Measurements from ENCODE around the gene TXNRD2.

TXNRD2 gene

GRCh38 chr22:19862619-19863246 lies 78.9 kb downstream of the TXNRD2 start:
- H3K9ac ChIP-seq (ENCODE audit: low read length) = no peak overlapping the region
- no peak for TF ChIP-seq CTCF (IDR thresholded peaks at IDR 0.05; ENCODE audit: low read depth, low read length)
- no peak for TF ChIP-seq EZH2phosphoT487 (IDR thresholded peaks at IDR 0.05; ENCODE audit: low read depth)
- no peak overlapping the region for H3K4me2 ChIP-seq (ENCODE audit: low read length)
- H3K4me3 ChIP-seq (ENCODE audit: low read length) = no peak overlapping the region
- peaks cover 2% of the 10 kb centered on the region; the same call in 1 of the 2 replicates for H3K4me1 ChIP-seq (ENCODE audit: low read length)
- H2AFZ ChIP-seq (ENCODE audit: low read depth, low read length) = no peak overlapping the region
- no peak overlapping the region for H3K27ac ChIP-seq (ENCODE audit: low read length)
- peaks cover under 1% of the 10 kb centered on the region for H3K36me3 ChIP-seq (replicated peaks; ENCODE audit: low read depth, low read length)
- no peaks in the 10 kb centered on the region for H4K20me1 ChIP-seq (ENCODE audit: insufficient read depth, low read length)
- 0 out of 2 replicates have a peak, but pooled peaks cover 2% of the 10 kb centered on the region for H3K79me2 ChIP-seq (ENCODE audit: low read length)
- no peaks in the 10 kb centered on the region for H3K9me3 ChIP-seq (ENCODE audit: insufficient read depth, low read length)
- H3K27me3 ChIP-seq (ENCODE audit: low read depth, low read length) = no peaks in the 10 kb centered on the region

DNA sequence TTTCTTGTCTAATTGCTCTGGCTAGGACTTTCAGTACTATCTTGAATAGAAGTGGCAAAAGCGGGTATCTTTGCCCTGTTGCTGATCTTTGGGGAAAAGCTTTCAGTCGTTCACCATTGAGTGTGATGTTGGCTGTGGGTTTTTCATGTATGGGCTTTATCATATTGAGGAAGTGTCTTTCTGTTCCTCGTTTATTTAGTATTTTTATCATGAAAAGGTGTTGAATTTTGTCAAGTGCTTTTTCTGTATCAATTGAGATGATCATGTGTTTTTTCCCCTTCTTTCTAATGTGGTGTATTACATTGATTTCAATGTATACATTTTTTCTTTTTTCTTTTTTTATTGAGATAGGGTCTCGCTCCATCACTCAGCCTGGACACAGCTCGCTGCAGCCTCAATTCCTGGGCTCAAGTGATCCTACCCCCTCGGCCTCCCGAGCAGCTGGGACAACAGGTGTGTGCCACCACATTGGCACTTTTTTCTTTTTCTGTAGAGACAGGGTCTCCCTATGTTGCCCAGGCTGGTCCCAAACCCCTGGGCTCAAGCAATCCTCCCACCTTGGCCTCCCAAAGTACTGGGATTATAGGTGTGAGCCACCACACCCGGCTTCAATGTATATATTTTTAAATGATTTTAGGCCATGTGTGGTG lies 81.6 kb downstream of the TXNRD2 start:
- Histone ChIP-seq H3K9ac (ENCODE audit: low read length) (no peak overlapping the region), H3K79me2 (ENCODE audit: low read length) (peaks cover 23% of the 10 kb centered on the region), H3K9me3 (ENCODE audit: insufficient read depth, low read length) (no peaks in the 10 kb centered on the region), H3K27me3 (ENCODE audit: low read depth, low read length) (no peaks in the 10 kb centered on the region), H3K4me3 (ENCODE audit: low read length) (no peak overlapping the region), H3K36me3 (replicated peaks; ENCODE audit: low read depth, low read length) (peaks cover 10% of the 10 kb centered on the region), H3K4me2 (ENCODE audit: low read length) (no peak overlapping the region), H4K20me1 (ENCODE audit: insufficient read depth, low read length) (no peaks in the 10 kb centered on the region), H3K4me1 (ENCODE audit: low read length) (peaks cover 10% of the 10 kb centered on the region), H3K27ac (ENCODE audit: low read length) (no peak overlapping the region), H2AFZ (ENCODE audit: low read depth, low read length) (no peak overlapping the region)
- TF ChIP-seq EZH2phosphoT487 (IDR thresholded peaks at IDR 0.05; ENCODE audit: low read depth) (no peak), CTCF (IDR thresholded peaks at IDR 0.05; ENCODE audit: low read depth, low read length) (no peak)

GRCh38 chr22:19857382-19857781 lies 84.2 kb downstream of the TXNRD2 start:
- Histone ChIP-seq H3K79me2 (ENCODE audit: low read length) (peaks cover 47% of the 10 kb centered on the region), H2AFZ (ENCODE audit: low read depth, low read length) (no peak overlapping the region), H3K27ac (ENCODE audit: low read length) (no peak overlapping the region), H4K20me1 (ENCODE audit: insufficient read depth, low read length) (peaks cover 10% of the 10 kb centered on the region; the same call in 1 of the 2 replicates), H3K36me3 (replicated peaks; ENCODE audit: low read depth, low read length) (peaks cover 10% of the 10 kb centered on the region), H3K27me3 (ENCODE audit: low read depth, low read length) (no peaks in the 10 kb centered on the region), H3K4me1 (ENCODE audit: low read length) (peaks cover 20% of the 10 kb centered on the region), H3K9me3 (ENCODE audit: insufficient read depth, low read length) (no peaks in the 10 kb centered on the region), H3K9ac (ENCODE audit: low read length) (no peak overlapping the region), H3K4me3 (ENCODE audit: low read length) (no peak overlapping the region), H3K4me2 (ENCODE audit: low read length) (no peak overlapping the region)
- TF ChIP-seq EZH2phosphoT487 (IDR thresholded peaks at IDR 0.05; ENCODE audit: low read depth) = no peak
- TF ChIP-seq CTCF (IDR thresholded peaks at IDR 0.05; ENCODE audit: low read depth, low read length) = no peak
